CD14-positive monocyte (primary cell): ENCODE data around the gene ARFGAP2. TPM values are rescaled to one million over a fixed set of nuclear protein-coding genes. Genes with fewer than 3 reads are reported as not detected.
A peak's percentile ranks its signal among the peaks of the same experiment; 100 is the strongest.

ENCODE experiments used
- DNase-seq, 3 donors: peaks; one replicate each; pipeline ENCODE4 v3.0.0-alpha.2; 2011 to 2022
- H2AFZ ChIP-seq: 2 replicates; pipeline ENCODE4 v1.6.0; 2012; ENCODE audit warnings: mild to moderate bottlenecking, low read depth, low read length, inconsistent platforms; ENCODE audit not compliant: insufficient read depth, poor library complexity, severe bottlenecking
- H3K27ac ChIP-seq, 2 donors: 1 replicate in 1 of 2; 2 replicates in 1 of 2; pipeline ENCODE4 v1.5.1; 2012 to 2013; ENCODE audit warnings: low read length in 2 of 2, control low read depth in 1 of 2, inconsistent platforms in 1 of 2, low read depth in 1 of 2, mild to moderate bottlenecking in 1 of 2
- H3K27me3 ChIP-seq, 2 donors: one replicate each; pipeline versions ENCODE4 v1.6.0 to v1.6.1; 2011 to 2013; ENCODE audit warnings: low read length in 2 of 2; ENCODE audit not compliant: control insufficient read depth in 2 of 2, insufficient read depth in 2 of 2
- H3K36me3 ChIP-seq, 2 donors: replicated peaks in 1 of 2; 1 replicate in 1 of 2; 2 replicates in 1 of 2; pipeline versions ENCODE4 v1.5.1 to v1.6.1; 2012 to 2013; ENCODE audit warnings: low read length in 2 of 2, control low read depth in 1 of 2, inconsistent platforms in 1 of 2, mild to moderate bottlenecking in 1 of 2; ENCODE audit not compliant: insufficient read depth in 2 of 2, control insufficient read depth in 1 of 2
- H3K4me1 ChIP-seq, 2 donors: 1 replicate in 1 of 2; 2 replicates in 1 of 2; pipeline versions ENCODE4 v1.5.1 to v1.6.1; 2012 to 2013; ENCODE audit warnings: low read length in 2 of 2, control low read depth in 1 of 2, inconsistent platforms in 1 of 2, mild to moderate bottlenecking in 1 of 2, moderate library complexity in 1 of 2; ENCODE audit not compliant: insufficient read depth in 2 of 2, control insufficient read depth in 1 of 2
- H3K4me2 ChIP-seq: replicated peaks from 2 replicates; pipeline ENCODE3; 2012; ENCODE audit warnings: low read length, moderate library complexity, mild to moderate bottlenecking; ENCODE audit not compliant: poor library complexity, severe bottlenecking; ENCODE audit errors: extremely low read depth
- H3K4me3 ChIP-seq, 3 experiments: fragments of 200-600 bp in 1 of 3; sonication (generic) in 1 of 3; replicated peaks in 1 of 3; 1 replicate in 2 of 3; 2 replicates in 1 of 3; pipeline ENCODE4 v1.5.1; 2011 to 2013; ENCODE audit warnings: low read length in 3 of 3, mild to moderate bottlenecking in 3 of 3, control low read depth in 2 of 3, low read depth in 2 of 3, inconsistent platforms in 1 of 3, moderate library complexity in 1 of 3
- H3K79me2 ChIP-seq: 2 replicates; pipeline ENCODE4 v1.6.0; 2012; ENCODE audit warnings: mild to moderate bottlenecking, control low read depth, inconsistent platforms, low read length, moderate library complexity; ENCODE audit not compliant: insufficient read depth
- H3K9ac ChIP-seq: 2 replicates; pipeline ENCODE4 v1.6.0; 2017; ENCODE audit warnings: low read length, mild to moderate bottlenecking; ENCODE audit not compliant: insufficient read depth, poor library complexity, severe bottlenecking
- H3K9me3 ChIP-seq, 2 donors: replicated peaks in 1 of 2; 1 replicate in 1 of 2; 2 replicates in 1 of 2; pipeline versions ENCODE4 v1.5.1 to v1.6.1; 2012 to 2013; ENCODE audit warnings: low read length in 2 of 2, control low read depth in 1 of 2; ENCODE audit not compliant: control insufficient read depth in 1 of 2, insufficient read depth in 1 of 2
- H4K20me1 ChIP-seq: 2 replicates; pipeline ENCODE4 v1.6.0; 2012; ENCODE audit warnings: mild to moderate bottlenecking, low read length, control low read depth, moderate library complexity; ENCODE audit not compliant: insufficient read depth
- H3K27ac Mint-ChIP-seq, 7 donors: one replicate each; pipeline ENCODE4 v1.8.0; 2020; ENCODE audit warnings: mild to moderate bottlenecking in 7 of 7, mixed read lengths in 7 of 7, moderate library complexity in 6 of 7, inconsistent platforms in 2 of 7
- H3K27me3 Mint-ChIP-seq, 3 donors: one replicate each; pipeline ENCODE4 v1.8.0; 2021 to 2022; ENCODE audit warnings: low read depth in 3 of 3, mild to moderate bottlenecking in 3 of 3, mixed read lengths in 3 of 3, moderate library complexity in 3 of 3, inconsistent platforms in 1 of 3
- H3K36me3 Mint-ChIP-seq, 2 donors: one replicate each; pipeline ENCODE4 v1.8.0; 2020; ENCODE audit warnings: mixed read lengths in 2 of 2, inconsistent platforms in 1 of 2, mild to moderate bottlenecking in 1 of 2
- H3K4me1 Mint-ChIP-seq: one replicate; pipeline ENCODE4 v1.8.0; 2020; ENCODE audit warnings: mild to moderate bottlenecking, mixed read lengths
- H3K4me3 Mint-ChIP-seq, 2 donors: one replicate each; pipeline ENCODE4 v1.8.0; 2020; ENCODE audit warnings: mild to moderate bottlenecking in 2 of 2, mixed read lengths in 2 of 2, moderate library complexity in 1 of 2
- H3K9me3 Mint-ChIP-seq, 7 donors: one replicate each; pipeline ENCODE4 v1.8.0; 2020 to 2022; ENCODE audit warnings: mixed read lengths in 7 of 7, mild to moderate bottlenecking in 6 of 7, moderate library complexity in 6 of 7, inconsistent platforms in 2 of 7
- CTCF ChIP-seq: fragments of 200-600 bp; IDR thresholded peaks from one replicate; pipeline ENCODE4 v1.8.0; 2022; ENCODE audit warnings: antibody characterized with exemption, mild to moderate bottlenecking
- WGBS: methylation state at CpG from one replicate; pipeline ENCODE4 v1.1.5; 2013; ENCODE audit warnings: missing lambda C conversion rate; ENCODE audit not compliant: insufficient coverage; 5-methylcytosine and 5-hydroxymethylcytosine counted together
- intact Hi-C, 2 donors: fragments of 100-400 bp; cut with micrococcal nuclease; formaldehyde crosslinking; loops; one replicate each; pipeline versions ENCODE4 v1.15.0 to v1.15.1; 2023
- polyA plus RNA-seq, 3 donors: library from polyadenylated mRNA; depleted of rRNA in 1 of 3; unstranded in 2 of 3; stranded (reverse) in 1 of 3; fragments of 300-500 nt in 2 of 3; fragments of >200 nt in 1 of 3; fragmentation: Illumina TruSeq in 2 of 3; gene quantifications; 1 replicate in 2 of 3; 2 replicates in 1 of 3; pipeline ENCODE4 v1.2.3, GENCODE V29; 2012 to 2021

ARFGAP2 gene
- polyA plus RNA-seq, 3 donors = 59.7 to 129 (median 61.0) TPM

GRCh38 chr11:47165253-47165840 lies 11.3 kb downstream of the ARFGAP2 start:
- whole genome bisulfite sequencing = 98% methylated on average over 7 of the region's 16 CpGs
- intact Hi-C loops = no loop called here
- H2AFZ ChIP-seq = no peak overlapping the region
- H3K27me3 Mint-ChIP-seq = no peaks in the 10 kb centered on the region
- TF ChIP-seq CTCF = no peak
- peaks cover 61 to 85% of the 10 kb centered on the region in 2 donors for H3K36me3 ChIP-seq
- H3K4me3 Mint-ChIP-seq = no peak overlapping the region
- no peaks in the 10 kb centered on the region for H3K27me3 ChIP-seq
- DNase-seq = no peak
- no peaks in the 10 kb centered on the region for H3K9me3 Mint-ChIP-seq
- no peaks in the 10 kb centered on the region for H3K4me1 Mint-ChIP-seq
- peaks cover 57 to 83% of the 10 kb centered on the region in 2 donors for H3K36me3 Mint-ChIP-seq
- no peaks in the 10 kb centered on the region for H3K9me3 ChIP-seq
- no peaks in the 10 kb centered on the region for H3K4me1 ChIP-seq
- no peak overlapping the region for H3K4me3 ChIP-seq
- peak overlapping the region in 1 of 7 donors; percentile 46 for H3K27ac Mint-ChIP-seq
- H3K27ac ChIP-seq = no peak overlapping the region
- no peak overlapping the region for H3K4me2 ChIP-seq
- H3K79me2 ChIP-seq = peaks cover 31% of the 10 kb centered on the region
- H4K20me1 ChIP-seq = peaks cover 93% of the 10 kb centered on the region
- no peak overlapping the region for H3K9ac ChIP-seq

- Mint-ChIP-seq H3K27me3 (no peaks in the 10 kb centered on the region), H3K9me3 (no peaks in the 10 kb centered on the region), H3K27ac (no peak overlapping the region), H3K4me1 (no peaks in the 10 kb centered on the region), H3K4me3 (no peak overlapping the region), H3K36me3 (peaks cover 55 to 76% of the 10 kb centered on the region in 2 donors)
- intact Hi-C loops = no loop called here
- Histone ChIP-seq H4K20me1 (peaks cover 84% of the 10 kb centered on the region), H3K4me1 (no peaks in the 10 kb centered on the region), H3K4me3 (no peak overlapping the region), H3K4me2 (no peak overlapping the region), H2AFZ (no peak overlapping the region), H3K79me2 (peaks cover 20% of the 10 kb centered on the region), H3K9me3 (no peaks in the 10 kb centered on the region), H3K27ac (no peak overlapping the region), H3K27me3 (no peaks in the 10 kb centered on the region), H3K9ac (no peak overlapping the region), H3K36me3 (peaks cover 53 to 76% of the 10 kb centered on the region in 2 donors)
- DNase-seq = no peak
- no peak for TF ChIP-seq CTCF
- WGBS = 88% methylated on average over 3 of the region's 4 CpGs
Measured at GRCh38 chr11:47164321-47164720, 12.4 kb downstream of the ARFGAP2 start.
